Activated T-helper 1 cell treated with Interleukin-2 at 50 U/mL for 16 hours (primary cell): Measurements from ENCODE around the gene TRNP1.

Experiments used
- DNase-seq: peaks from one replicate; pipeline ENCODE4 v3.0.0-alpha.2; 2020; ENCODE audit warnings: low read depth

The TRNP1 gene

DNA sequence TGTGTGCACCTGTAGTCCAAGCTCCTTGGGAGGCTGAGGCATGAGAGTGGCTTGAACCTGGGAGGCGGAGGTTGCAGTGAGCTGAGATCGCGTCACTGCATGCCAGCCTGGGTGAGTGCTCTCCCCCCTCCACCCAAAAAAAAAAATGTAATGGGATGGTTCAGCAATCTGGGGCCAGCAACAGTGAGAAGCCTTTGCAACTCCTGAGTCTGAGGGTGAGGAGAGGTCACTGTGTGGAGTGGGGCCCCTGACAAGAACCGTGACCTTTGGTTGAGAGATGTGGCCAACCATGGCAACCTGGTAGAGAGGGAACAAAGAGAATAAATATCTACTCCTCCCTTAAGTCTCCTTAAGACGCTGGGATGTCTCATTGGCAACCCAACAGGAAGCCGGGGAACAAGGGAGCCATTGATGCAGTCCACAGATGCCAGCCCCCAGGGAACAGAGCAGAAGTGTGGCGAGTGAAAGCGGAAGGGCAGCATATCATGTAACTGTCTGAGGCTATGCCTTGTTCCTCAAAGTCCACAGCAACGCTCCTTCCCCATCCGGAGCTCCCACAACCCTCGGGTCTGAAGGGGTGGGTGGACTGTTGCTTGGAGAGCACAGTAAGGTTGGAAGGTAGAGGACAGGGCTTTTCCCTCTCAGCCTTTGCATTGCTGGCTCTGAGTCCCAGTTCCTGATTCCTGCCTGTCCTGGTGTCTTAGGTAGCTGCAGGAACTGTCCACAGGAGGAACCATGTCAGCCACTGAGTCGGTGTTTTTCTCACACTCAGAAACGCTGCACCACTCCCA lies 8.3 kb downstream of the TRNP1 start:
- no peak for DNase-seq

DNA sequence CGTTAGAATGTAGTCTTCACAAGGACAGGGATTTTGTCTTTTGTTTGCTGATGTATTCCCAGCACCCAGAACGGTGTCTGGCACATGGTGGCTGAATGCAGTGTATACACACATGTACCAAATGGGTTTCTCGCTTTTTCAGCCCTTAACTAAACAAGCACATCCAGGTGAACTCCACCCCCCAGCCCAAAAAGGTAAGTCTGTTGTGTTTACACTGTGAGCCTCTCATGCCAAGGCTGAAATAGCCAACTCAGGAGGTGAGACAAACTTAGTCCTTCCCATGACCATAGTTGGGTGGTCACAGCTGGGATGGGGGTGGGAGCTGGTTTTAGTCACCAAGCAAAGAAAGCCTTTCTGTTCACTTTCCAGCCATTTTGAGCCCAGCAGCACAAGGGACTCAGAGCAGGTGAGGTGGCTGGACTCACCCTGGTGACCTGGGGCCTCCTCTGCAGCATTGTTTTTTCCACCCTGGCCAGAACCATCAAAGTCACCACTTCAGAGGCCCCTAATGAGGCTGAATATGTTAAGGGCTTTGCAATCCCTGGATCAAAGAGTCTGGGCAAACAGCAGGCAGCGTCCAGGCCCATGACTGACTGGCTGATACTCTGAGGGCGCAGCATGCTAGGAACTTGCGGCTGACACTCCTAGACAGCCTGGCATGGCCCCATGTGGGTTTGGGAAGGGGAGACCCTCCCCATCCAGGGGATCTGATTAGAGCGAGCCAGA lies 10.4 kb downstream of the TRNP1 start:
- no peak for DNase-seq

DNA sequence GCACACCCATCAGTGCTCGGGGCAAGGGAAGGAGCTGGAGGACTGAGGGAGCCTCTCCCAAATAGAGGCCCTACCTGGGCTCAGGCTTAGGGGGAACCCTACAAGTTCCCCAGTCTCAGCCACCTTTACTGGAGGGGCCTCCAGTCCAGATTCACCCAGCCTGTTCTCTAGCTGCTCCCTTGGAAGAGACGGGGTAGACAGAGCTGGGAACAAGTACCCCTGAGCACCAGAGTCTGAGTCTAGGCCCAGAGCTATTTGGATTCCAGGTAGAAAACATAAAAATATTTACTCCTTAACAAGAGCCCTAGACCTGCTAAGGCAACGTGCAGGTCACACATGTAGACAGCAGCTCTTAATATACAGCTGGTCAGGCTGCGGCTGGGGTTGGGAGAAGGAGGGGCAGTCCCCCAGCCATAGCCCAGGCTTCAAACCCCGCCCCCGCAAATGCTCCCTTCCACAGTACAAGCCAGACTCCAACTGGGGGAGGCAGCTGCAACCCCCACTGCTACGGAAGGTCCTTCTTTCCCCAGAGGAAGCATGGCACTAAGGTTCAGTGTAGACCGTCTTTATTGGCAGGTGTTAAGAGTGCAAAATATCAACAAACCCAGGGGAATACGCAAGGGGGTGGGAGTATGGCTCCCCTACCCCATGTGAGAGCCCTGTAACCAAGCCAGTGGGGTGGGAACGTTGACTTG lies 11.1 kb downstream of the TRNP1 start:
- DNase-seq: no peak

DNA sequence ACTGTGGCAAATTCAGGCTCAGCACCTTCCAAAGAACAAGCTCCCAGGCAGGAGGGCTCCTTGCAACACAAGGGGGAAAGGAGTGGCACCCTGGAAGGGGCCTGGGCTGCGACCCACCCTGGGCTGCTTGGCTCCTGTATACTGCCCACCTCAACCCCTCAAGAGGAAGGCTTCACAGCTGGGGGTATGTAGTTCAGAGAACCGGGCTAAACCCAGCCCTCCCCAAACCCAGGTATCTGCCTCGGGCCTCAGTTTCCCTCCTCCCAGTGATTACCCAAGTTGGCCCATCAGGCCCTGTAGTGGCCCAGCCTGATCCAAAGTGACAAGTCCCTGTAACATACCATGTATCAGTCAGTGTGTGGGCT lies 11.7 kb downstream of the TRNP1 start:
- DNase-seq: no peak

DNA sequence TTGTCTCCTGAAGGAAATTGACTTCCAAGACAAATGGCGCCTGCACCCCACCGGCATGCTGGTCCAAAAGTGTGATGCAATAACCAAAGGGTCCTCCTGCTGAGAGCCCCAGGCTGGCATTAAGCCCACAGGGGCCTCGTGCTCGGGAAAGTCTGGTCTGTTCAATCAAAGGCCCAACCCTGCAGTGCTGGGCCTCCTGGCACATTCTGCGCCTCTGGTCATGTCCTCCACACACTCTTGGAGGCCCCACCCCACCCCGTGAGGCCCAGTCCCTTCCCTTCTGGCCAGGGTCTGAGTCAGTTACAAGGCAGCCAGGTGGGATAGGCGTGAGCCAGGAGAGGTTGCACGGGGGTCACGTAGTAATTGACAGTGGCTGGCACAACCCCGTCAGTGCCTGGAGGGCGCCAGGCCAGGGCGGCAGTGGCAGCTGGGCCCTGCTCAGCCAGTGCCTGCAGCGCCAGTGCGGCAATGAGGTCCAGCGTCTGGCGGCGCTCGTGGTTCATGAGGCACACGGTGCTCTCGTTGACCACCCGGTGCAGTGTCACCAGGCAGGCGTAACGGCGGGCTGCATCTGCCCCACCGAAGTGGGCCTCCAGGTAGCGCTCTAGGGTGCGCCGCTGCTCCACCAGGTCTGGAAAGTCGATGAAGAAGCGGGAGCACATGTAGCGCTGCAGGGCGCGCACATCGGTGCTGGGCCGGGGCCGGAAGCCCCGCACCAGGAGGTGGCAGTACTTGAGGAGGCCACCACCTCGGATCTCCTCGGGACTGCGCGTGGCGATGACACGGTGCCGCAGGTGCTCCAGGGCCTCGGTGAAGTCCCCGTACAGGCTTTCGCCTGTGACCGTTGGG lies 12.4 kb downstream of the TRNP1 start:
- DNase-seq: no peak

DNA sequence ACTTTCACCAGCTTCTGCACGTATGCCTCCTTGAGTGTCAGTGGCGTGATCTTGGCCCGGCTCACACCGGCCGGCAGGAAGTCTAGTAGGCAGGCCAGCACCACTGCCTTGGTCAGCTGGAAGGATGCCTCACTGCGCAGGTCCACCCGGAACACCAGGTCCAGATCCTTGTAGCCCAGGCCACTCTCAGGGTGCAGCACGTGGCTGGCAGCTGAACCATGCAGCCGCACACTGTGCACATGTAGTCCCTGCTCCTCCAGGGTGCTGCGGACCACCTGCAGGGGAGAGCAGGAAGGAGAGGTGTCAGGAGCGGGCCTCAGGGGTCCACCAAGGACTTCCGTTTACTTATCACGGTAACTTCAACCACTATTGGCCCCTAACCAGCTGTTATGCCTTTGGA lies 13.2 kb downstream of the TRNP1 start:
- DNase-seq: no peak

DNA sequence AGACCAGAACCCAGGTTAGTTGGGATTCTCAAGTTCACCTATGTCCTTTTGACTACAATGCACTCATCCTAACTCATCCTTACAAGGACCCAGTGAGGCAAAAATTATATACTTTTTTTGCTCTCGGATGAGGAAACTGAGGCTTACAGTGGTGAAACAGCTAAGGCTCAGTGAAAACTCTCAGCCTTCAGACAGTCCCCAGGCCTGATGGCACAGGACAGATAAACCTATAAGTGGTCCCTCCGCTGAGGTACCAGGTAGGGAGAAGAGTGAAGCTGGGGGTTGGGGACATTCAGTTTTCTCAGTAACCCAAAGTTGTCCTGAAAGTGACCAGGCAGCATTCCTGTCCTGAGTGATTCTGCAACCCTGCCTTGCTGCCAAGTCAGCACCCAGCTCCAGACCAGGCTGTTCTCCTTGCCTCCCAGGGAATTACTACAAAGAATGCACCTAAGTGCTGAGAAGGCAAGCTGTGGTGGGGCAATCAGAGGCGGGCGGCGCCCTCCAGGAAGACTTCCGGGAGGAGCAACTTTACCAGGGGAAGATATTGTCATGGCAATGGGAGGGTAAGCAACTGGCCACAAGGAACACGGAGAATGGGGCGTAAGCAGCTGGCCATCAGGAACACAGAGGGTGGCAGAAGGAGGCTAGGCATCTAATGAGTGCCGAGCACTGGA lies 14.6 kb downstream of the TRNP1 start:
- no peak for DNase-seq

DNA sequence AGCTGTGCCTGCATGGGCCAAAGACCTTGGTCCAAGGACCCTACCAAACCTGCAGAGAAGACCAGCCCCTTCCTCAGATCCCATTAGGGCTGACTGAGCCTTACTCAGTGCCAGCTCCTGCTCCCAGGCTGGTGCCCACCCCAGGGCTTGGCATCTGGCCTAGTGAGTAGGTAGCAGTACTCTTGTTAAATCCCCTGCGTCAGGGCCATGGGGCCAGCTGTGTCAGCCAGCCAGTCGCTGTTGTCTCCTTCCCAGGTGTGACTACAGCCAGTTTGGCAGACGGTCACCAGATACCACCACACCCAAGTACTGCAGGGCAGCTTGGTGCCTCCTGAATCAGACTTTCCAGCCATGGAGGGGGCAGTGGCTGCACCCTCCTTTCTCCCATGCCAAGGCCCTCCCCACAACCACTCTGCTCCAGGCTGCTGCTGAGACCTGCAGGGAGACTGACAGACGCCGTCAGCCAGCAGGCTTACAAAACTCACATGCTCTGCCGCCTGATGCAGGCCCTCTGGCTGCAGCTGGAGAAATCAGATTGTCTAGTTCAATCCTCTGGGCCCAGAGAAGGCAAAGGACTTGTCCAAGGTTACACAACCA lies 16.2 kb downstream of the TRNP1 start:
- no peak for DNase-seq

DNA sequence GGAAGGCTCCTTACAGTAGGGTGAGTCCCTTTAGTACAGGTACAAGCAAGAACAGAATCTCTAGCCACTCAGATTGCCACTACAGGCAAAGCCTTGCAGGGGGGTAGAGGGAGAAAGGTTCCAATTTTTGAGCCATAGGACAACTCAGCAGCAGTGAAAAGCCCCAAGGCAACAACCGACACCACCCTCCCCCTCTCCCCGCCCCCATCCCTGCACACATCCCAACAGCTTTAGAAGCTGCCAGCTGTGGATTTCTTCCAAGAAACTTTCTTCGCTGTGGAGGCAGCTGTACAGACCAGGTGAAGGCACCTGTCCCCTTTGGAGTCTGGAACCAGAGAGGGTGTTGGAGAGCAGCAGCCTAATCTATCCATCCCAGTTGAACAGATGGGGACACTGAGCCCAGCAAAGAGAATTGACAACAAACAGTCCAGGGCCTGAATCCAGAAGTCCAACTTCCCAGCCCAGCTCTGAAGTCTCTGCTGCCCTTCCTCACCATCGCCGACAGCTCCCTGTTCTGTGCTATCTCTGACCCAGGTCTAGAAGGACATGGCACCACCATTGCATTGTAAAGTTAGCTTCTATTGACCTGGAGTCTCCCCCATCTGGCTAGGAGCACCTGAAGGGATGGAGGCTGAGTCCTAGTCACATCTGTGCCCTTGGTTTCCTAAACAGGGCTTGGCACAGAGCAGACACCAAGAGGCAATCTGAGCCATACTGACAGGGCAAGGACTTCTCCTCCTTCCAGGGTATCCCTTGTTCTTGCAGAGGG lies 16.9 kb downstream of the TRNP1 start:
- no peak for DNase-seq

DNA sequence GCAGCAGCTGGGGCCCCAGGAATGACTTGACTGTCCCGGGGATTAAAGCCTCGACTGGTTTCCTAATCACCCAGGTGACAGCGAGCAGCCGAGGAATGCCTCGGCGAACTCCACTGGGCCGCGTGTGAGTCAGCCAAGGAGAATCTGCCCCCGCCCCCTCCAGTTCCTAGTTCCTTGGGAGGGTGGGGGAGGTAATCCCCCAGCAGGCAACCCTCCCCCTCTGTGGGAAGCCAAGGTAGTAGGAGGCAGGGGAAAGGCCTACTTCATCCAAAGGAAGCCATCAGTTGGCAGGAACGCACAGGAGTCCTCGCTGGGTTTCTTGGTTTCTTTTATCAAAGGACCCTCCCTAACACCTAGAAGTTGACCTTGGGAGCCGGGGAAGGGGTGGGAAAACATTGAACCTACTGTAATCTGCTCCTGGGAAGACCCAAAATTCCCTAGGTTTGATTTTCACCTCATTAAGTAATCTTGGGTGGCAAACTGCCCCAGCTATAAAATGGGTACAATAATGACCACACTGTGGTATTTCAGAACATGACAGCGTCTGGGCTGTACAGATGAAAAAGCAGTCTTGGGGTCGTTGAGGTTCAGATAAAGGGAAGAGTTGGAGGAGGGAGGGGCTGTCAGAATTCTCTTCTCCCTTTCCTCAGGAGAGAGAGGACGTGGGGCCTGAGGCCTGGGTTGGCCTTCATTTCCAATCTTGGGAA lies 17.7 kb downstream of the TRNP1 start:
- no peak for DNase-seq

DNA sequence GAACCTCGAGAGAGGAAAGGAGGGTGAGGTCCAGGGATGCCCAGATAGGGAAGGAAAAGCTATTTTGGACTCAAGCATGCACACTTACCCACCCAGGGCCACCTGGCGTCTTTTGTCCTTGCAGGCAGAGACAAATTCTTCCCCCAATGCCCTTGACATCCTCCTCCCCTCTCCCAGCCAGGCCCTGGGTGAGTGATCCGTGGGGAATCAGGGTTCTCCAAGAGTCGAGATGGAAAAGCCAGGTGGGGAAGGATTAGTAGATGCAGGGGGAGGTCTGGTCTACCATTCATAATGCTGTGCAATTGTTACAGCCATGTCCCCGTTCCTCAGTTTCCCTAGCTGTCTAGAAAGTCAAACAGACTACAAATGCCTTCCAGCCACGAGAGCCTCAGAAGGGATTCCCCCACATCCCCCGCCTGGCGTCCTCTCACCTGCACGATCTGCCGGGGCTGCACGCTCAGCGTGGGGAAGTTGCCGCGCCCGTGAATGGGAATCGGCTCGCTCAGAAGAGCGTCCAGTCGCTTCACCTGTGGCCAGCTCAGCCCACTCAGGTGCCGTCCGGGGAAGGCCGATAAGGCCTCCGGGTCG lies 18.6 kb downstream of the TRNP1 start:
- no peak for DNase-seq

DNA sequence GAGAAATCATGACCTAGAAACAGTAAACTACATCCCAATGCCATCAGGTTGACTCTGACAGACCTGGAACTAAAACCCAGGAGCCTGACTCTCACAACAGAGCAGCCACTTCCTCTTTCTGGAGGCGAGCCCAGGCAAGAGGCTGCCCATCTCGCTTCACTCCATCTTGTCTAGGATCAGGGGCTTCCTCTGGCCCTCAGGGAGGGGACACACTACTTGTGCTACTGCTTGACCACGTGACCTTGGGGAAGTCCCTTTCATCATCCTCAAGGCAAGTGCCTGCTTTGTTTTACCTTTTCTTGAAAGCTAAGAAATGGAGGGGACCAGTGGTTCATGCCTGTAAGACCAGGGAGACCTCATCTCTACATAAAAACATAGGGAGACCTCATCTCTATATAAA lies 21.8 kb downstream of the TRNP1 start:
- no peak for DNase-seq

DNA sequence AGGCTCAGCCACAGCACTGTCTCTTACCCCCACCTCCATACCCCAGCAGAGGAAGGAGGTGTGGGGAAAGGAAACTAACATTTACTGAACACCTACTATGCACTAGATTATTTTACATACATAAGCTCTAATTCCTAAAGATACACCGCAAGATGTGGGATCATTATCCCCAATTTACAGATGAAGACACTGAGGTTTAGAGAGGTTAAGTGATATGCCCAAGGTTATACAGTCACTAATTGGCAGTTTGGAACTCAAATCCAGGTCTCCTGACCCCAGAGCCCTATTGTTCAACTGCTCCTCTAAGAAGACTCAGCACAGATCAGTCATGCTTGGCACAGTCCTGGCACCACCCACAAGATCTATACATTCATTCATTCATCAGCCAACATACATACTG lies 22.9 kb downstream of the TRNP1 start:
- no peak for DNase-seq

DNA sequence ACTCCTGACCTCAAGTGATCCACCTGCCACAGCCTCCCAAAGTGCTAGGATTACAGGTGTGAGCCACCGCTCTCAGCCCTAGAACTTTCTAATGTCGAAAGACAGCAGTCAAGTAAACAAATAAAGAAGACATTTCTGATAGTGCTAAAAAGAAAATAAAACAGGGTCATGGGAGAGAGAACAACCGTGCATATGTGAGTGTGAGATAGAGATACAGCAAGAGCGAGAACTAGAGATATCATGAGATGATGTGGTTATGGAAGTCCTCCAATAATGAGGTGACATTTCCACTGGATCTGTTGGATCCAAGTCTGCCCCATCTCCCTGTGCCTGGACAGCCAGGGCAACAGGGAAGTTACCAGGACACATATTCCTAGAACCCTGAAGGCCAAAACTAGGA lies 23.7 kb downstream of the TRNP1 start:
- DNase-seq: no peak

DNA sequence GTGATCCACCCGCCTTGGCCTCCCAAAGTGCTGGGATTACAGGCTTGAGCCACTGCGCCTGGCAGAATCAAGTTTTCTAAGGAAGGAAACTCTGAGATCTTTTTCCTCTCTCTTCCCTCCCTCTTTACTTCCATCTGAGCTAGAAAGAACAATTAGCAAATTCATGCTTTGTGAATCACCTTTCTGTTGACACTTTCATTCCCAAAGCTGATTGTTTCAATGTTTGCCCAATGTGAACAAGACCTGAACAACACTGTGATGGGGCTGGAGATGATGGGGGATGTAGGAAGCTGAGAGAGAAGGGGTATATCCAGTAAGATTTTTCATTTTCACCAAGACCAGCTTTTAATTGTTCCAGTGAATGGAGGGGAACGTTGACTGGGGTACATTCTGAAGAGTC lies 24.8 kb downstream of the TRNP1 start:
- DNase-seq: no peak

DNA sequence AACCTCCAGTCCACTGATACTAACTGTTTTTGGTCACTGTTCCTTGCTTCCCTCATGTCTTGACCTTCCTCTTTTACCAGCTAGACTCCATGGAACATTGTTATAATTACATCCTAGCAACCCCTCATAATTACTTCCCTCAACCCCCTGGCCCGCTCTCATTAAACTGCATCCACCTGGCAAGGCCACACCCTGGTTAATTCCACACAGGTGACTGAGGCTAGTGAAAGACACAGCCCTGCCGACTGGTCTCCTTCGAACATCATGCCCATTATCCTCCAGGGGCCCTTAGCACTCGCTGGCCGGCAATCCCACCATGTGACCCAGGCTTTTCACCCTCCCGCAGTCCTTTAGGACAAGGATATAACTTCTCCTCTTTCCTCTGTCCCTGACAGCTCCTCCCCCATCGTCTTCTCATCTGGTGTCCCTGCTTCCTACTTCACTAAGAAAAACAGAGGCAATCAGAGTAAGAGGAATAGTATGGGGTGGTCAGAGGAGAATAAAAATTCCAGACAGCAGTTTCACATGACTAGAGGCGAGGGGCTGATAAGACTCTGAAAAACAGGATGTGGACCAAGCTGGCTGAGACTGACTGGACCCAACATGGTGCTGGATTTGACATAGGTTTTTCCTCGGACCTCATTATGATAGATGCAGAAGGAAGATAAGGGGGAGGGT lies 28.0 kb downstream of the TRNP1 start:
- no peak for DNase-seq

DNA sequence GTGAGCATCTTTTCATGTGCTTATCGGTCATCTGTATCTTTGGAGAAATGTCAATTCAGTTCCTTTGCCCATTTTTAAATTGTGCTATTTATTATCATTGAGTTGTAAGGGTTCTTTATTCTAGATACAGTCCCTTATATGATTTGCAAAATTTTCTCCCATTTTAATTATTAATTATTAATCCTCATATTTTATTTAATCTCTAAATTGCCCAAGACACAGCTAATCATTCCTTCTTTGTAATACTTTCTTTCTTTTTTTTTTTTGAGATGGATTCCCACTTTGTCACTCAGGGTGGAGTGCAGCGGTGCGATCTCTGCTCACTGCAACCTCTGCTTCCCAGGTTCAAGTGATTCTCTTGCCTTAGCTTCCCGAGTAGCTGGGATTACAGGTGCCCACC lies 32.2 kb downstream of the TRNP1 start:
- DNase-seq: no peak

DNA sequence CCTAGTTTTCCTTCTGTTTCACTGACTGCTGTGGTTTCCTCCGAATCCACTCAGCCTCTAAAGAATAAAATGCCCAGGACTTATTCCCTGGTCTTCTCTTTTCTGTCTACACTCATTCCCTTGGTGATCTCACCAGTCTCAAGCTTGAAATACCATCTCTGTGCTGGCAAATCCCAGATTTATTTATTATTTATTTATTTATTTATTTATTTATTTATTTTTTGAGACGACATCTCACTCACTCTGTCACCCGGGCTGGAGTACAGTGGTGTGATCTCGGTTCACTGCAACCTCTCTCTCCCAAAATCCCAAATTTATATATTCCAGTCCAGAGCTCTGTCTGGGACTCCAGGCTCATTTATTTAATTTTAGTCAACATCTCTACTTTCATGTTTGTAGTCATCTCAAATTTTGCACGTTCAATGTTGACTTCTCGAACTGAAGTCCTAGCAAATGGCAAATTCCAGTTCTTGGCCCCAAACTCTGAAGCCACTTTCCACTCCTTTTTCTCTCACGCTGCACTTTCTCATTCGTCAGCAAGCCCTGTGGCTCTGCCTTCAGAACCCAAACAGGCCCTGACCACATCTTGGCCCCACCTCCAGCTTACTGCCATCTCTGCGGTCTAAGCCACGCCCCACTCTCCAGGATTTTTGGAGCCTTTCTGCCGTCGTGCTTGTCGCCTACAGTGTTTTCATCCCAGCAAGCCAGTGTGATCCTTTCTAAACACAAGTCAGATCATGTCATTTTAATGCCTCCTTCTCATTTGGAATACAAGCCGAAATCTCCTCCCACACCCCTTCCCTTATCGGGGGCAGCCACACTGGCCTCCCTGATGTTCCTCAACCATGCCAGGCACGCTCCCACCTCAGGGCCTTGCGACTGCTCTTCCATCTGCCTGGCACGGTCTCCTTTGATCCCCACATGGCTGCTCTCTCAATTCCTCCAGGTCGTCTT lies 33.4 kb downstream of the TRNP1 start:
- no peak for DNase-seq
